H1 (cell line): ENCODE results near the gene VPS35L. TPM values are rescaled to one million over a fixed set of nuclear protein-coding genes. Genes with fewer than 3 reads are reported as not detected.

Experiments
- ATF2 ChIP-seq: IDR thresholded peaks from 2 replicates; pipeline ENCODE4 v1.6.1; 2012; ENCODE audit warnings: low read length, inconsistent platforms
- ATF3 ChIP-seq: IDR thresholded peaks from 2 replicates; pipeline ENCODE4 v1.6.1; 2011; ENCODE audit warnings: low read depth, mild to moderate bottlenecking, low read length; ENCODE audit not compliant: insufficient read depth
- CBX8 ChIP-seq: fragments of 300-800, 300-1000 bp; sonication (generic); IDR thresholded peaks from 2 replicates; pipeline ENCODE4 v1.7.1; 2016; ENCODE audit warnings: low read depth, low read length, borderline replicate concordance
- NRF1 ChIP-seq: IDR thresholded peaks from 2 replicates; pipeline ENCODE4 v1.6.1; 2011; ENCODE audit warnings: mild to moderate bottlenecking, low read depth, low read length, improper control_type of control experiment
- PHF8 ChIP-seq: fragments of 200-600 bp; sonication (generic); conservative IDR thresholded peaks from 2 replicates; pipeline ENCODE4 v1.7.1; 2012; ENCODE audit warnings: low read depth, mild to moderate bottlenecking, inconsistent platforms, low read length, moderate library complexity
- TAF1 ChIP-seq: IDR thresholded peaks from 2 replicates; pipeline ENCODE4 v1.6.1; 2011; ENCODE audit warnings: mild to moderate bottlenecking, low read depth, low read length
- USF2 ChIP-seq: IDR thresholded peaks from 2 replicates; pipeline ENCODE4 v1.6.1; 2011; ENCODE audit warnings: low read length, improper control_type of control experiment
- polyA plus RNA-seq, 7 experiments: library from polyadenylated mRNA; depleted of rRNA in 3 of 7; stranded (reverse) in 5 of 7; unstranded in 2 of 7; fragments of >200 nt in 5 of 7; fragments of 200-250 nt in 2 of 7; gene quantifications; 1 replicate in 5 of 7; 2 replicates in 1 of 7; 4 replicates in 1 of 7; pipeline versions ENCODE4 v1.2.1 to v1.2.3, GENCODE V29; 2011 to 2013; ENCODE audit warnings: missing spikeins in 2 of 7, mixed read lengths in 2 of 7
- total RNA-seq: library from RNA; stranded (reverse); fragmentation: NEBNext Ultra II Directional; extraction: Animal tissue kit (Norgen Biotek cat#: 25700); gene quantifications from 2 replicates; pipeline ENCODE4 v1.2.1, GENCODE V29; 2021

The VPS35L gene
- total and polyA plus RNA-seq, 2 of the 8 experiments (the other 6 are each of a cell fraction or from before 2014, with no cell fraction given): 31.5 to 57.1 TPM

GRCh38 chr16:19605701-19606100 lies 50.2 kb downstream of the VPS35L start (continued):
- TF ChIP-seq ATF2 (no peak), USF2 (no peak), NRF1 (no peak), TAF1 (no peak), ATF3 (no peak), PHF8 (no peak), CBX8 (no peak)
